Left lung (tissue), 10 donors: ENCODE measurements around the gene MAGI1. TPM values are rescaled to one million over a fixed set of nuclear protein-coding genes. Genes with fewer than 3 reads are reported as not detected.

ENCODE experiments used
- ATAC-seq: fragments of 200-7000 bp; cut with Tn5 transposase; one replicate; pipeline ENCODE4 v1.9.1; 2020; ENCODE audit warnings: moderate library complexity
- DNase-seq, 4 donors: peaks; one replicate each; pipeline ENCODE4 v3.0.0-alpha.2; 2013 to 2020
- H3K27ac ChIP-seq, 2 donors: fragments of 200-600 bp; sonication (generic) in 1 of 2; one replicate each; pipeline versions ENCODE4 v1.5.0 to v1.8.0; 2020 to 2021
- H3K27me3 ChIP-seq, 2 donors: fragments of 200-600 bp; sonication (generic) in 1 of 2; one replicate each; pipeline versions ENCODE4 v1.5.0 to v1.8.0; 2020 to 2021
- H3K36me3 ChIP-seq, 2 donors: fragments of 200-600 bp; sonication (generic) in 1 of 2; one replicate each; pipeline versions ENCODE4 v1.5.0 to v1.8.0; 2020 to 2021
- H3K4me1 ChIP-seq, 2 donors: fragments of 200-600 bp; one replicate each; pipeline ENCODE4 v1.8.0; 2021
- H3K4me3 ChIP-seq, 2 donors: fragments of 200-600 bp; sonication (generic) in 1 of 2; one replicate each; pipeline versions ENCODE4 v1.5.0 to v1.8.0; 2020 to 2021; ENCODE audit warnings: mild to moderate bottlenecking in 1 of 2
- H3K9me3 ChIP-seq, 2 donors: fragments of 200-600 bp; sonication (generic) in 1 of 2; one replicate each; pipeline versions ENCODE4 v1.5.0 to v1.8.0; 2020 to 2021
- CTCF ChIP-seq, 2 donors: fragments of 200-600 bp; sonication (generic) in 1 of 2; IDR thresholded peaks; one replicate each; pipeline versions ENCODE4 v1.5.0 to v1.8.0; 2021; ENCODE audit warnings: antibody characterized with exemption in 2 of 2
- intact Hi-C, 2 donors: fragments of 100-400 bp; cut with DNase I; formaldehyde crosslinking; loops; one replicate each; pipeline versions ENCODE4 v1.11.2 to v1.14.2; 2022
- polyA plus RNA-seq, 6 donors: library from polyadenylated mRNA; unstranded; fragments of 120-200 nt; gene quantifications; one replicate each; pipeline ENCODE4 v1.2.1, GENCODE V29; 2013; ENCODE audit not compliant: insufficient read length in 6 of 6
- total RNA-seq, 2 donors: library from RNA; stranded (reverse); fragmentation: NEBNext Ultra II Directional; extraction: Animal tissue kit (Norgen Biotek cat#: 25700); gene quantifications; one replicate each; pipeline ENCODE4 v1.2.1, GENCODE V29; 2021
- donor health status: DM: no; HTN: yes; CAD: no.
- donor health status: DM: no; HTN: no; CAD: no.

The MAGI1 gene
- total and polyA plus RNA-seq, 8 donors, result 25.4 to 32.0 (median 28.7) TPM

GRCh38 chr3:65975032-65975431 lies 63.7 kb downstream of the MAGI1 start:
- TF ChIP-seq CTCF (IDR thresholded peaks at IDR 0.05), result no peak
- ATAC-seq, result no peak
- Histone ChIP-seq H3K27ac (no peak overlapping the region), H3K36me3 (no peaks in the 10 kb centered on the region), H3K9me3 (no peaks in the 10 kb centered on the region), H3K27me3 (no peaks in the 10 kb centered on the region), H3K4me1 (peaks cover 0 to 8% of the 10 kb centered on the region in 2 donors), H3K4me3 (no peak overlapping the region)
- intact Hi-C loops, result no loop called here
- DNase-seq, result no peak

- Histone ChIP-seq H3K9me3 (no peaks in the 10 kb centered on the region), H3K4me1 (peaks cover 0 to 8% of the 10 kb centered on the region in 2 donors), H3K27ac (no peak overlapping the region), H3K27me3 (no peaks in the 10 kb centered on the region), H3K4me3 (no peak overlapping the region), H3K36me3 (no peaks in the 10 kb centered on the region)
- intact Hi-C loops, result no loop called here
- TF ChIP-seq CTCF (IDR thresholded peaks at IDR 0.05), result no peak
- ATAC-seq (no peak), DNase-seq (no peak)
Observed at GRCh38 chr3:65974509-65974908, 64.2 kb downstream of the MAGI1 start.

- DNase-seq (no peak), ATAC-seq (no peak)
- H3K4me1 ChIP-seq, result peaks cover 0 to 8% of the 10 kb centered on the region in 2 donors
- H3K36me3 ChIP-seq, result no peaks in the 10 kb centered on the region
- no peak overlapping the region for H3K4me3 ChIP-seq
- no peak for TF ChIP-seq CTCF (IDR thresholded peaks at IDR 0.05)
- H3K9me3 ChIP-seq, result no peaks in the 10 kb centered on the region
- intact Hi-C loops, result no loop called here
- H3K27me3 ChIP-seq, result no peaks in the 10 kb centered on the region
- no peak overlapping the region for H3K27ac ChIP-seq
Observed at GRCh38 chr3:65972765-65973164, 66.0 kb downstream of the MAGI1 start.

- no peaks in the 10 kb centered on the region for H3K36me3 ChIP-seq
- DNase-seq, result no peak
- intact Hi-C loops, result no loop called here
- no peak overlapping the region for H3K27ac ChIP-seq
- no peak overlapping the region for H3K4me3 ChIP-seq
- peak; percentile 32 for ATAC-seq
- peaks cover 0 to 8% of the 10 kb centered on the region in 2 donors for H3K4me1 ChIP-seq
- no peak for TF ChIP-seq CTCF (IDR thresholded peaks at IDR 0.05)
- H3K9me3 ChIP-seq, result no peaks in the 10 kb centered on the region
- H3K27me3 ChIP-seq, result no peaks in the 10 kb centered on the region
Observed at GRCh38 chr3:65971293-65972252, 67.1 kb downstream of the MAGI1 start.

- no peak for TF ChIP-seq CTCF (IDR thresholded peaks at IDR 0.05)
- Histone ChIP-seq H3K4me1 (peaks cover 0 to 16% of the 10 kb centered on the region in 2 donors), H3K27ac (no peak overlapping the region), H3K9me3 (no peaks in the 10 kb centered on the region), H3K4me3 (no peak overlapping the region), H3K36me3 (no peaks in the 10 kb centered on the region), H3K27me3 (no peaks in the 10 kb centered on the region)
- intact Hi-C loops, result no loop called here
- no peak for ATAC-seq
- DNase-seq, result no peak
Observed at GRCh38 chr3:65968996-65969395, 69.7 kb downstream of the MAGI1 start.
